VCaP (cell line): ENCODE measurements around the gene CHCHD4.
A peak's percentile ranks its signal among the peaks of the same experiment; 100 is the strongest.

ENCODE experiments used
- H3K27ac ChIP-seq: fragments of 450-650 bp; 2 replicates; pipeline ENCODE4 v1.5.1; 2017
- CTCF ChIP-seq: fragments of 450-650 bp; conservative IDR thresholded peaks from 2 replicates; pipeline ENCODE4 v1.5.1; 2017; ENCODE audit warnings: mild to moderate bottlenecking, moderate library complexity

CHCHD4 gene

GRCh38 chr3:14124223-14124614 is 451 bp downstream of the CHCHD4 start:
- H3K27ac ChIP-seq = peak overlapping the region; percentile 97
- no peak for TF ChIP-seq CTCF

- H3K27ac ChIP-seq = peak overlapping the region; percentile 97
- 0 out of 2 replicates have a peak, but pooled peaks have one; percentile 7 for TF ChIP-seq CTCF
Observed at GRCh38 chr3:14123308-14124222, 1.1 kb downstream of the CHCHD4 start.

- H3K27ac ChIP-seq = peak overlapping the region; percentile 97; the same call in 1 of the 2 replicates
- no peak for TF ChIP-seq CTCF
Observed at GRCh38 chr3:14122301-14122700, 2.4 kb downstream of the CHCHD4 start.

- no peak for TF ChIP-seq CTCF
- H3K27ac ChIP-seq = peak overlapping the region; percentile 97; the same call in 1 of the 2 replicates
Observed at GRCh38 chr3:14121859-14122258, 2.8 kb downstream of the CHCHD4 start.

- peak overlapping the region; percentile 97 for H3K27ac ChIP-seq
Observed at GRCh38 chr3:14120921-14121448, 3.7 kb downstream of the CHCHD4 start.

- TF ChIP-seq CTCF = no peak
- peak overlapping the region; percentile 97 for H3K27ac ChIP-seq
Observed at GRCh38 chr3:14120111-14120920, 4.4 kb downstream of the CHCHD4 start.

- no peak for TF ChIP-seq CTCF
- peak overlapping the region; percentile 97 for H3K27ac ChIP-seq
Observed at GRCh38 chr3:14119651-14120050, 5.0 kb downstream of the CHCHD4 start.
